ENCODE measurements around the gene ACVR1B.

GRCh38 chr12:52005903-52006703, 54.6 kb downstream of the ACVR1B start:
- TF ChIP-seq CTCF (IDR thresholded peaks at IDR 0.05) (no peak), POLR2A (IDR thresholded peaks at IDR 0.05) (no peak)

All from heart left ventricle (tissue), 13 donors.